Measurements from ENCODE around the gene SF3B2.
"Not testable (repeated sequence)": the region's sequence is repeated elsewhere in the genome, so short reads cannot be mapped to it uniquely, and the experiment has no call there.

SF3B2 gene

DNA sequence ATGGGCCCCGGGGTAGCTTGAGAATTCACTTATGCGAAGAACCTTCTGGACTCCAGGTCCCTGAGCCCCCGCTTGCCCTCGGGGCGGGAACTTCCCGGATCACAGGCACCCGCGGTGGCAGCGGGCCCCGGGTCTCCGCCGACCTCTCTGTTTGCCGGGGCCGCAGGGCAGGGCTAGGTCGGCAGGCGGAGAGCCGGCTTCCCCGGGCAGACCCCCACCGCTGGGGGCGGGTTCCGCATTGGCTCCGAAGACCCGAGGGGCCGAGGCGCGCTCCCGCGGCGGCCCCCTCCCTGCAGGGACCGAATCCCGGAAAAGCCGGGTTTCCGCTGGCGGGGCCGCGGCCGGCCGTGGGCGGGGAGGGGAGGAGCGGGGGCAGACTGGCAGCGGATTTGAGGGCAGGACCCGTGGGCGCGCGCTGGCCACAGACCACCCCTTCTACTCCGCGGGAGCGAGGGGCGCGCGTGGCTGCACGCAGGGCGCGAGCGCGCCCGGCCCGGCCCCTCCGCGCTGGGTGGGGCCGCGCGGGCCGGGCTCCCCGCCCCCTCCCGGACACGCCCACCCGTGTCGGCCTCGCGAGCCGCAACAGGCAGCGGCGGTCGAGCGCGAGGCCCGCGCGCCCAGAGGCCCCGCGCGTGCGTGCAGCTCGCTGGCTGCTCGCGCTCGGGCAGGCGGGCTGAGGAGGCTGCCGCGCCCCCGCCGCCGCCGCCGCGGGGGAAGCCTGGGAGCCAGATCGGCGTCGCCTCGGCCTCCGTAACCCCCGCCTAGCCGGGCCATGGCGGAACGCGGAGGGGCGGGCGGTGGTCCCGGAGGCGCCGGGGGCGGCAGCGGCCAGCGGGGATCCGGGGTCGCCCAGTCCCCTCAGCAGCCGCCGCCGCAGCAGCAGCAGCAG lies 17.8 kb downstream of the SF3B2 start, which contains the start of gene PACS1:
Gene PACS1, plus strand, starts transcription at position 558 of the 889 bp plus-strand sequence. Its CDS starts 215 bp downstream, at position 773.
- Histone ChIP-seq H3K4me3 (peak within 1 kb of the TSS; percentile 61 to 93 (median 88)), H3K27ac (peak within 1 kb of the TSS; percentile 85 to 99 (median 97))

DNA sequence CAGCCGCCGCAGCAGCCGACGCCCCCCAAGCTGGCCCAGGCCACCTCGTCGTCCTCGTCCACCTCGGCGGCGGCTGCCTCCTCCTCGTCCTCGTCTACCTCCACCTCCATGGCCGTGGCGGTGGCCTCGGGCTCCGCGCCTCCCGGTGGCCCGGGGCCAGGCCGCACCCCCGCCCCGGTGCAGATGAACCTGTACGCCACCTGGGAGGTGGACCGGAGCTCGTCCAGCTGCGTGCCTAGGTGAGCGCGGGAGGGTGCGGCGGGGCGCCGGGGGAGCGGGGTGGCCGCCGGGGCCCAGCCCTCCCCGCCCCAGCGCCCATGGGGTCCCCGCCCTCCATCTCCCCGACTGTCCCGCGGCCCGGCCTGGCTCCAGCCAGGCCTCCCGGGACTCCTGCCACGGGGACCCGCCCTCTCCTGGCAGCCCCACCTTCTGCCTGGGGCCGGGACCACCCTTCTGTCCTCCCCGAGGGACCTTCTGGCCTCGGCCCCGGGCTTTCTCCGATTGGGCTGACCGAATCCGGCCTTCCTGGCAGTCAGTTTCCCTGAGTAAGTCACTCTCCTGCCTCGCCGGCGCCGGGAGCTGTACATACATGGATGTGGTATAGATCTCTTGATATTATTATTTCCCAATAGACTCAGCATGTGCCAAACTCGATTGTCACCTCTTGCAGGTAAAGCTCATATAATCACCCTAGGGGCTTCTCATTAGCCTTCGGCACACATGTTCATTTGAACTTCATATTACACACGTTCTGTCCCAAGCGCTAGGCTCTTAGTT lies 18.6 kb downstream of the SF3B2 start:
- peak overlapping the region; percentile 79 to 99 (median 94) for H3K27ac ChIP-seq
- peak overlapping the region; percentile 61 to 93 (median 88) for H3K4me3 ChIP-seq

DNA sequence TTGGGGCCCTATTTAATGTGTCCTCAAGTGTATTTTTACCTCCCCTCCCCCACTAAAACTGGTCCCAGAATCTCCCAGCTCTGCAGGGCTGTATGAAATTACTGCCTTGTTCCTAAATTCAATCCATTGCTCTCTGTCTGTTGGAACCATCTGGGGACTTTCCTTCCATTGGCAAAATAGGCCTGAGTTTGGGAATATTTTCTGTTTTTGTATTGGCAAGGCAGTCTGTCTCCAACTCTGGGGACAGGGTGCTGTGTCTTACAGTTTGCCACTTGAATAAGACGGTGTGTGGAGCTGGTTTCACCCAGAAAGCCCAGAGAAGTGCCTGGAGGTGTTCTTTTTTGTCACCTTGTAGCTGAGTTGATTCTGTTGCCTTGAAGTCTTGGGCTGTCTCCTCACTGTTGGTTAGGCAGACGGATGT lies 19.2 kb downstream of the SF3B2 start:
- H3K27ac ChIP-seq = peak overlapping the region in 20 of 21 experiments; percentile 79 to 99 (median 95)
- peak overlapping the region; percentile 61 to 93 (median 88) for H3K4me3 ChIP-seq

GRCh38 chr11:66072081-66072480 lies 19.9 kb downstream of the SF3B2 start:
- peak overlapping the region in 4 of 7 experiments; percentile 61 to 92 (median 86) for H3K4me3 ChIP-seq

GRCh38 chr11:66072518-66072917 lies 20.4 kb downstream of the SF3B2 start:
- Histone ChIP-seq H3K4me3 (peak overlapping the region in 1 of 7 experiments; percentile 81), H3K27ac (peak overlapping the region in 2 of 21 experiments; percentile 98 to 99)

More at GRCh38 chr11:66072081-66072480, 19.9 kb downstream of the SF3B2 start:
- peak overlapping the region in 7 of 21 experiments; percentile 88 to 99 (median 96) for H3K27ac ChIP-seq

- no peak overlapping the region for H3K4me3 ChIP-seq
- no peak overlapping the region for H3K27ac ChIP-seq
Measured at GRCh38 chr11:66073669-66074068, 21.5 kb downstream of the SF3B2 start.

GRCh38 chr11:66075273-66075672 lies 23.1 kb downstream of the SF3B2 start:
- H3K4me3 ChIP-seq = no peak overlapping the region
- no peak overlapping the region for H3K27ac ChIP-seq

DNA sequence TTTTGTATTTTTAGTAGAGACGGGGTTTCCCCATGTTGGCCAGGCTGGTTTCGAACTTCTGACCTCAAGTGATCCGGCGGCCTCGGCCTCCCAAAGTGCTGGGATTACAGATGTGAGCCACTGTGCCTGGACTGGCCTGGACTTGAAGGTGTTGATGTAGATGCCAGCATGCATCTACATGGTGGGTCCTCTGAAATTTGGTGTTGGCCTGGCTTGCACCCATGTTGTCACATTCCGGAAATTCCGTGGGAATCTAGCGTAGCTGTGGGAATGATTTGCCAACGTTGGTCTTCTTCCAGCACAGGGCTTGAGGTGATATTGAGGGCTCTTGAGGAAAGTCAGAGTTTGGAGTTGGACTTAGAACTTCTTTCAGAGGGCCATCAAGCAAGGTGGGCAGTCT lies 24.4 kb downstream of the SF3B2 start:
- Histone ChIP-seq H3K27ac (no peak overlapping the region), H3K4me3 (no peak overlapping the region)

- Histone ChIP-seq H3K27ac (no peak overlapping the region), H3K4me3 (no peak overlapping the region)
Measured at GRCh38 chr11:66077927-66078326, 25.8 kb downstream of the SF3B2 start.

GRCh38 chr11:66078949-66079348 lies 26.8 kb downstream of the SF3B2 start:
- not testable (repeated sequence) for H3K4me3 ChIP-seq
- H3K27ac ChIP-seq = peak overlapping the region in 1 of 21 experiments; percentile 61

DNA sequence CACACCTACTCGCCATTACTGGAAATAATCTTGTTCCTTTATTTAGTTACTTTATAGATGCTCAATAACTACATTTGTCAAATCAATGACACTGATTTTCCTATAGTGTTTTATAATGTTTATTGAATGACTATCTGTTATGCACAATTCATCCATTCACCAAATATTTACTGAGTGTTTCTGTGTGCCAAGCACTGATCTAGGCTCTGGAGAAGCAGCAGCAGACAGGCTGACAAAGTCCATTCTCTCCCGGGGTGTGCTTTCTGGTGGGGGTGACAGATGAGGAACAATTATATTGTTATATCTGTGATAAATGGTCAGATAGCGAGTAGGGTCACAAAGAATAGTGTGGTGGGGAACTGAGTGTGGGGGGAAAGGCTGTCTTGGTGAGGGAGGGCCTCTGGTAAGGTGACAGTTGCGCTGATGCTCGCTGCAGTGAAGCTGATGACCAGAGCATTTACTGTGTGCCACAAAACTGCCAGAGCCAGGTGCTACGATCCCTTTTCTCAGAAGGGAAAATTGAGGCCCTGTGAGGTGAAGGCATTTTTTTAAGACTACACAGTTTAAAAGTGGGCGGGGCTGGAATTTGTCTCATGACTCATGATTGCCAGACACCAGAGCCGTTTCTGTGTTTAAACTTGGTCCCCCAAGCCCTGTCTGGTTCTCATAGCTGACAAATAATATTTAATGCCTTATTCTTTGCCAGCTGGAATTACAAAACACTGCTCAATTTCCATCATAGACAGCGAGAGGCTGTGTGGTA lies 28.1 kb downstream of the SF3B2 start:
- H3K4me3 ChIP-seq = no peak overlapping the region
- H3K27ac ChIP-seq = peak overlapping the region in 20 of 21 experiments; percentile 27 to 89 (median 70)

GRCh38 chr11:66081505-66081904 lies 29.3 kb downstream of the SF3B2 start:
- Histone ChIP-seq H3K27ac (peak overlapping the region in 20 of 21 experiments; percentile 4 to 89 (median 70)), H3K4me3 (peak overlapping the region in 1 of 7 experiments; percentile 13)

- peak overlapping the region in 11 of 21 experiments; percentile 16 to 89 (median 77) for H3K27ac ChIP-seq
- H3K4me3 ChIP-seq = no peak overlapping the region
Measured at GRCh38 chr11:66082946-66083698, 31.0 kb downstream of the SF3B2 start.

GRCh38 chr11:66083767-66084166 lies 31.6 kb downstream of the SF3B2 start:
- Histone ChIP-seq H3K4me3 (no peak overlapping the region), H3K27ac (peak overlapping the region in 5 of 21 experiments; percentile 27 to 89 (median 58))

DNA sequence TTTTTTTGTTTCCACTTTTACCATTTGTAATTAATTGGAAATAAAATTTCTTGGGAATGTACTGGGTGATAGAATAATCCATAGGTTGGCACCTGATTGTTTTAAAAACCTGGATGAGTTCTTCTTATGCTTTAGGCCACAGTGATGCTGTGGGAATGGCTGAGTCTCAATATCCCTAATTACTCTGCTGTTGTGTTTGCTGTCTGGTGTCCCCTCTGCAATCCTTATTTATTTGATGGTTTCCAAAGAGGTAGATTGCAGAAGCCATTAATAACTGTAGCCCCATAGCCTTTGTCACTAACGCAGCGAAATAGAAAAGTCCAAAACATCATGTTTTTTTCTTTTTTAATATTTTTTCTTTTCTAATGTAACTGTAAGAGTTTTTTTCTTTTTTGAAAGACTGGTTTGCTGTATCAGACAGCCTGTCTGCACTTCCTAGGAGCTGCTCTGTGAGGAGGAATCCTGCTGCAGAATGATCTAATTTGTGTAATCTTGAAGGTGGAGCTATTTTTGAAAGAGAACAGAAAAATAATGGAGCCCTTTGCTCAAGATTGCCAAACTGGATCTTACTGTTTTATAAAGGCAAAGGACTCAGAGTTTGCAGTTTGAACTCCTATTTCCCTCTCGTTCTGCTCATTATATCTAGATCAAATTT lies 32.8 kb downstream of the SF3B2 start:
- peak overlapping the region in 3 of 21 experiments; percentile 1 to 41 (median 27) for H3K27ac ChIP-seq
- H3K4me3 ChIP-seq = no peak overlapping the region

GRCh38 chr11:66087148-66087908 lies 35.2 kb downstream of the SF3B2 start:
- Histone ChIP-seq H3K4me3 (no peak overlapping the region), H3K27ac (peak overlapping the region in 1 of 21 experiments; percentile 9)

GRCh38 chr11:66089067-66089466 lies 36.9 kb downstream of the SF3B2 start:
- H3K4me3 ChIP-seq = no peak overlapping the region
- no peak overlapping the region for H3K27ac ChIP-seq

Measured in skin epidermis (tissue), 12 donors.